ENCODE data around the gene ELP4.

ELP4 gene

GRCh38 chr11:31797190-31798056 is 287.9 kb downstream of the ELP4 start:
- H3K4ac ChIP-seq (ENCODE audit: low read depth in 1 of 2, low read length in 2 of 2): no peak overlapping the region
- no peak overlapping the region for H2BK5ac ChIP-seq (ENCODE audit: low read depth, low read length, poor library complexity, severe bottlenecking)
- 5% methylated on average over 31 of the region's 31 CpGs for WGBS

DNA sequence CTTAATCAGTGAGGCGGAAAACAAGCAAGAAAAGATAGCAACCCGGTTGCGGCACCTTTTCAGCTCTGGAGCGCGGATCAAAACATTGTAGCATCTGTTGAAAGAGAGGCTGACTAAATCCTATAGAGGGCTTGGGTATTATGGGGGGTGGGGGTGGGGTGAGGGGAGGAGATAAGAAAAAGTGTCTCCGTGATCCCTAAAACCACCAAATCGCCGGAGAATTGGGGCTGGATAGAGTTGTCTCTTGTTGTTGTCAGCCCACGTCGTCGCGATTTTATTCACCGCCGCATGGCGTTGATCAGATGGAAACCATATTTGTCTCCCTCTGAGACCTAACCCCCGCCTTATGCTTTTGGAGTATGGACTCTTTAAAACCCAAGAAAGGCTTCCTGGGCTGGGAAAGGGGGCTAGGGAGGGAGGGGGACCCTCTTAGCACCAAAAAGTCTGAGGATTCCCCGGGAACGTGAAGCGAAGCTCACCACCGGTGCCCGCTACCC is 288.5 kb downstream of the ELP4 start:
- Histone ChIP-seq H3K9me3 (ENCODE audit: control insufficient read depth, low read length) (peaks cover 5% of the 10 kb centered on the region), H2BK15ac (ENCODE audit: low read depth, poor library complexity, severe bottlenecking) (no peak overlapping the region), H3K14ac (ENCODE audit: low read length in 2 of 2) (no peak overlapping the region), H3K36me3 (ENCODE audit: control insufficient read depth in 1 of 2, insufficient read depth in 2 of 2, low read depth in 1 of 2, low read length in 2 of 2) (no peaks in the 10 kb centered on the region), H3K27ac (ENCODE audit: low read length, poor library complexity, severe bottlenecking) (no peak overlapping the region), H3K79me1 (replicated peaks; ENCODE audit: low read length, poor library complexity, severe bottlenecking) (no peaks in the 10 kb centered on the region), H2BK5ac (ENCODE audit: low read depth, low read length, poor library complexity, severe bottlenecking) (no peak overlapping the region), H2BK120ac (ENCODE audit: low read depth, low read length) (no peak overlapping the region), H2AK5ac (ENCODE audit: low read length, severe bottlenecking) (no peak overlapping the region), H3K23ac (ENCODE audit: low read length in 2 of 2) (peak overlapping the region in 1 of 2 experiments; percentile 89), H2BK12ac (ENCODE audit: low read length in 2 of 2) (no peak overlapping the region), H3K18ac (ENCODE audit: low read depth in 1 of 2, low read length in 2 of 2) (no peak overlapping the region), H3K27me3 (ENCODE audit: control insufficient read depth in 1 of 2, insufficient read depth in 1 of 2, low read length in 2 of 2) (peaks cover 82 to 92% of the 10 kb centered on the region in 2 experiments), H3K4ac (ENCODE audit: low read depth in 1 of 2, low read length in 2 of 2) (no peak overlapping the region), H3K9ac (ENCODE audit: low read length) (no peak overlapping the region), H2AFZ (ENCODE audit: low read depth, low read length) (no peak overlapping the region), H3K4me3 (ENCODE audit: insufficient read depth in 1 of 2, low read depth in 1 of 2, low read length in 2 of 2) (peak overlapping the region in 1 of 2 experiments; percentile 52), H3K4me1 (ENCODE audit: control insufficient read depth, insufficient read depth, low read depth, low read length) (peaks cover 16% of the 10 kb centered on the region), H3K4me2 (ENCODE audit: low read length, poor library complexity, severe bottlenecking) (peak overlapping the region; percentile 49), H4K8ac (ENCODE audit: low read length) (no peak overlapping the region), H4K91ac (ENCODE audit: low read length) (no peak overlapping the region)
- 2% methylated on average over 12 of the region's 21 CpGs for WGBS
- DNase-seq: no peak

More at GRCh38 chr11:31797190-31798056, 287.9 kb downstream of the ELP4 start:
- Histone ChIP-seq H4K8ac (ENCODE audit: low read length) (no peak overlapping the region), H3K4me3 (ENCODE audit: insufficient read depth in 1 of 2, low read depth in 1 of 2, low read length in 2 of 2) (peak overlapping the region in 1 of 2 experiments; percentile 52), H3K18ac (ENCODE audit: low read depth in 1 of 2, low read length in 2 of 2) (no peak overlapping the region), H2BK12ac (ENCODE audit: low read length in 2 of 2) (no peak overlapping the region), H3K27me3 (ENCODE audit: control insufficient read depth in 1 of 2, insufficient read depth in 1 of 2, low read length in 2 of 2) (peaks cover 75 to 86% of the 10 kb centered on the region in 2 experiments), H2AFZ (ENCODE audit: low read depth, low read length) (no peak overlapping the region), H4K91ac (ENCODE audit: low read length) (no peak overlapping the region), H3K4me2 (ENCODE audit: low read length, poor library complexity, severe bottlenecking) (peak overlapping the region; percentile 48), H3K14ac (ENCODE audit: low read length in 2 of 2) (no peak overlapping the region), H2AK5ac (ENCODE audit: low read length, severe bottlenecking) (no peak overlapping the region), H2BK120ac (ENCODE audit: low read depth, low read length) (no peak overlapping the region), H3K27ac (ENCODE audit: low read length, poor library complexity, severe bottlenecking) (no peak overlapping the region), H3K23ac (ENCODE audit: low read length in 2 of 2) (peak overlapping the region in 1 of 2 experiments; percentile 65), H3K79me1 (replicated peaks; ENCODE audit: low read length, poor library complexity, severe bottlenecking) (no peaks in the 10 kb centered on the region), H2BK15ac (ENCODE audit: low read depth, poor library complexity, severe bottlenecking) (no peak overlapping the region), H3K36me3 (ENCODE audit: control insufficient read depth in 1 of 2, insufficient read depth in 2 of 2, low read depth in 1 of 2, low read length in 2 of 2) (no peaks in the 10 kb centered on the region), H3K4me1 (ENCODE audit: control insufficient read depth, insufficient read depth, low read depth, low read length) (peaks cover 16% of the 10 kb centered on the region), H3K9me3 (ENCODE audit: control insufficient read depth, low read length) (peaks cover 5% of the 10 kb centered on the region), H3K9ac (ENCODE audit: low read length) (no peak overlapping the region)
- no peak for DNase-seq

- Histone ChIP-seq H3K4ac (ENCODE audit: low read depth in 1 of 2, low read length in 2 of 2) (no peak overlapping the region), H3K18ac (ENCODE audit: low read depth in 1 of 2, low read length in 2 of 2) (no peak overlapping the region), H3K4me2 (ENCODE audit: low read length, poor library complexity, severe bottlenecking) (peak overlapping the region; percentile 49), H2BK15ac (ENCODE audit: low read depth, poor library complexity, severe bottlenecking) (no peak overlapping the region), H2BK5ac (ENCODE audit: low read depth, low read length, poor library complexity, severe bottlenecking) (no peak overlapping the region), H2AFZ (ENCODE audit: low read depth, low read length) (no peak overlapping the region), H3K79me1 (replicated peaks; ENCODE audit: low read length, poor library complexity, severe bottlenecking) (no peaks in the 10 kb centered on the region), H4K8ac (ENCODE audit: low read length) (no peak overlapping the region), H3K14ac (ENCODE audit: low read length in 2 of 2) (no peak overlapping the region), H3K9me3 (ENCODE audit: control insufficient read depth, low read length) (peaks cover 5% of the 10 kb centered on the region), H2BK12ac (ENCODE audit: low read length in 2 of 2) (no peak overlapping the region), H2BK120ac (ENCODE audit: low read depth, low read length) (no peak overlapping the region), H3K4me1 (ENCODE audit: control insufficient read depth, insufficient read depth, low read depth, low read length) (peaks cover 18% of the 10 kb centered on the region), H3K9ac (ENCODE audit: low read length) (no peak overlapping the region), H3K27ac (ENCODE audit: low read length, poor library complexity, severe bottlenecking) (no peak overlapping the region), H3K23ac (ENCODE audit: low read length in 2 of 2) (peak overlapping the region in 1 of 2 experiments; percentile 89), H3K36me3 (ENCODE audit: control insufficient read depth in 1 of 2, insufficient read depth in 2 of 2, low read depth in 1 of 2, low read length in 2 of 2) (no peaks in the 10 kb centered on the region), H2AK5ac (ENCODE audit: low read length, severe bottlenecking) (no peak overlapping the region), H4K91ac (ENCODE audit: low read length) (no peak overlapping the region), H3K27me3 (ENCODE audit: control insufficient read depth in 1 of 2, insufficient read depth in 1 of 2, low read length in 2 of 2) (peaks cover 82 to 93% of the 10 kb centered on the region in 2 experiments), H3K4me3 (ENCODE audit: insufficient read depth in 1 of 2, low read depth in 1 of 2, low read length in 2 of 2) (peak overlapping the region in 1 of 2 experiments; percentile 18)
- no peak for DNase-seq
- 2% methylated on average over 52 of the region's 60 CpGs for WGBS
These were observed 289.2 kb downstream of the ELP4 start for GRCh38 chr11:31798554-31799434.

Measured in mesenchymal stem cell (in vitro differentiated cells and primary cell).